Keratinocyte (primary cell): ENCODE results near the gene PLXNB2. TPM values are rescaled to one million over a fixed set of nuclear protein-coding genes. Genes with fewer than 3 reads are reported as not detected.

Experiments used
- DNase-seq: peaks from one replicate; pipeline ENCODE4 v3.0.0-alpha.2; 2011; ENCODE audit warnings: low read depth, missing footprints, low spot score
- FAIRE-seq: peaks from 2 replicates; lab custom pipeline; 2011; peaks lifted over from hg19 to GRCh38; lab: Jason Lieb, UNC
- H2AFZ ChIP-seq: 2 replicates; pipeline ENCODE4 v1.6.0; 2012; ENCODE audit warnings: low read length, control low read depth, inconsistent platforms; ENCODE audit not compliant: control insufficient read depth
- H3K27ac ChIP-seq: 2 replicates; pipeline ENCODE4 v1.5.1; 2011; ENCODE audit warnings: low read length; ENCODE audit not compliant: control insufficient read depth, insufficient read depth
- H3K27me3 ChIP-seq: 3 replicates; pipeline ENCODE4 v1.6.0; 2011; ENCODE audit warnings: low read length; ENCODE audit not compliant: control insufficient read depth, insufficient read depth; ENCODE audit errors: extremely low read depth
- H3K36me3 ChIP-seq, 2 experiments: 2 replicates in 1 of 2; 3 replicates in 1 of 2; pipeline ENCODE4 v1.5.1; 2011; ENCODE audit warnings: low read length in 2 of 2, mild to moderate bottlenecking in 1 of 2; ENCODE audit not compliant: control insufficient read depth in 2 of 2, insufficient read depth in 2 of 2; ENCODE audit errors: extremely low read depth in 1 of 2
- H3K4me1 ChIP-seq: 3 replicates; pipeline ENCODE4 v1.5.1; 2011; ENCODE audit warnings: low read length; ENCODE audit not compliant: control insufficient read depth, insufficient read depth; ENCODE audit errors: extremely low read depth
- H3K4me2 ChIP-seq: 3 replicates; pipeline ENCODE4 v1.6.0; 2011; ENCODE audit warnings: low read depth, low read length; ENCODE audit not compliant: control insufficient read depth, insufficient read depth; ENCODE audit errors: extremely low read depth
- H3K4me3 ChIP-seq, 3 experiments: fragments of 200-600 bp in 1 of 3; sonication (generic) in 1 of 3; 2 replicates in 2 of 3; 3 replicates in 1 of 3; pipeline ENCODE4 v1.5.1; 2011 to 2016; ENCODE audit warnings: low read length in 3 of 3, mild to moderate bottlenecking in 3 of 3, control low read depth in 2 of 3, inconsistent platforms in 1 of 3, low read depth in 1 of 3, mixed read lengths in 1 of 3, mixed run types in 1 of 3, moderate library complexity in 1 of 3; ENCODE audit not compliant: control insufficient read depth in 2 of 3, insufficient read depth in 2 of 3; ENCODE audit errors: extremely low read depth in 1 of 3
- H3K79me2 ChIP-seq: 2 replicates; pipeline ENCODE4 v1.6.0; 2012; ENCODE audit warnings: low read length; ENCODE audit not compliant: control insufficient read depth, insufficient read depth
- H3K9ac ChIP-seq: 3 replicates; pipeline ENCODE4 v1.6.0; 2011; ENCODE audit warnings: low read length; ENCODE audit not compliant: control insufficient read depth, insufficient read depth; ENCODE audit errors: extremely low read depth
- H3K9me1 ChIP-seq: 3 replicates; pipeline ENCODE4 v1.6.0; 2011; ENCODE audit warnings: low read length; ENCODE audit not compliant: control insufficient read depth, insufficient read depth; ENCODE audit errors: extremely low read depth
- H3K9me3 ChIP-seq: 2 replicates; pipeline ENCODE4 v1.5.1; 2012; ENCODE audit warnings: low read depth, low read length; ENCODE audit not compliant: control insufficient read depth
- H4K20me1 ChIP-seq: 3 replicates; pipeline ENCODE4 v1.6.0; 2011; ENCODE audit warnings: low read length; ENCODE audit not compliant: control insufficient read depth, insufficient read depth; ENCODE audit errors: extremely low read depth
- EZH2 ChIP-seq: IDR thresholded peaks from one replicate; pipeline ENCODE4 v1.6.1; 2012; ENCODE audit warnings: inconsistent platforms, mild to moderate bottlenecking, low read length, moderate library complexity
- dilution Hi-C: fragments of 300-500 bp; cut with MboI; formaldehyde crosslinking; loops from one replicate; pipeline ENCODE4 v1.7.0; 2020; ENCODE audit warnings: low sequenced_read_pairs; ENCODE audit not compliant: extremely low pct_ligation_motif_present
- polyA plus RNA-seq, 5 experiments: library from polyadenylated mRNA; depleted of rRNA in 3 of 5; stranded (reverse) in 3 of 5; stranded (forward) in 1 of 5; unstranded in 1 of 5; fragments of >200 nt; gene quantifications; 1 replicate in 1 of 5; 2 replicates in 3 of 5; 3 replicates in 1 of 5; pipeline versions ENCODE4 v1.2.1 to v1.2.3, GENCODE V29; 2011 to 2012; ENCODE audit warnings: missing spikeins in 2 of 5, low read depth in 1 of 5, low replicate concordance in 1 of 5
- TF ChIP-seq, protein P1 (sequence below), 3 experiments: IDR thresholded peaks in 1 of 3; conservative IDR thresholded peaks in 1 of 3; optimal IDR thresholded peaks in 1 of 3; 2 replicates in 2 of 3; 3 replicates in 1 of 3; pipeline versions ENCODE3 to v1.5.1; 2011; ENCODE audit warnings: low read length in 3 of 3, mild to moderate bottlenecking in 3 of 3, moderate library complexity in 2 of 3, control low read depth in 1 of 3, inconsistent platforms in 1 of 3; ENCODE audit not compliant: insufficient read depth in 2 of 3; ENCODE audit errors: extremely low read depth in 1 of 3

PLXNB2 gene
- polyA plus RNA-seq, 1 donor (not counting 4 experiments of a cell fraction or from before 2014, with no cell fraction given), result 44.3 TPM

DNA sequence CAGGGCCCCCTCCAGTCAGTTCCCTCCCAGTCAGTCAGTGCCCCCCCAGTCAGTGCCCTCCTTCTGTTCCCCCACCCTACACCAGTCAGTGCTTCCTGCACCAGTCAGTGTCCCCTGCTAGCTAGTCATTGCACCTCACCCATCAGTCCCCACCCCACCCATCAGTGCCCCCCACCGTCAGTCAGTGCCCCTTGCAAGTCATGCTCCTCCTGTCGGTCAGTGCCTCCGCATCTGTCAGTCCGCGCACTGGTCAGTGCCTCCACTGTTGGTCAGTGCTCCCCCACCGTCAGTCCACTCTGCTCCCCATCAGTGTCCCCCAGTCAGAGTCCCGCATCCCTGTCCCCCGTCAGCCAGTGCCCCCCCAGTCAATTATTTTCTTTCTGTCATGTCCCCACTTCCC is 39.0 kb upstream of the PLXNB2 start:
- Histone ChIP-seq H3K4me2 (no peak overlapping the region), H3K27me3 (no peaks in the 10 kb centered on the region), H3K27ac (no peak overlapping the region), H3K9me3 (no peaks in the 10 kb centered on the region), H3K79me2 (peaks cover 37% of the 10 kb centered on the region), H3K4me3 (no peak overlapping the region), H3K36me3 (peaks cover 0 to 3% of the 10 kb centered on the region in 2 experiments), H2AFZ (no peak overlapping the region), H3K9me1 (no peaks in the 10 kb centered on the region), H4K20me1 (no peaks in the 10 kb centered on the region), H3K9ac (no peak overlapping the region), H3K4me1 (peaks cover 5% of the 10 kb centered on the region)
- FAIRE-seq (no peak), DNase-seq (no peak)
- no peak for TF ChIP-seq EZH2
- TF ChIP-seq, protein P1, sequence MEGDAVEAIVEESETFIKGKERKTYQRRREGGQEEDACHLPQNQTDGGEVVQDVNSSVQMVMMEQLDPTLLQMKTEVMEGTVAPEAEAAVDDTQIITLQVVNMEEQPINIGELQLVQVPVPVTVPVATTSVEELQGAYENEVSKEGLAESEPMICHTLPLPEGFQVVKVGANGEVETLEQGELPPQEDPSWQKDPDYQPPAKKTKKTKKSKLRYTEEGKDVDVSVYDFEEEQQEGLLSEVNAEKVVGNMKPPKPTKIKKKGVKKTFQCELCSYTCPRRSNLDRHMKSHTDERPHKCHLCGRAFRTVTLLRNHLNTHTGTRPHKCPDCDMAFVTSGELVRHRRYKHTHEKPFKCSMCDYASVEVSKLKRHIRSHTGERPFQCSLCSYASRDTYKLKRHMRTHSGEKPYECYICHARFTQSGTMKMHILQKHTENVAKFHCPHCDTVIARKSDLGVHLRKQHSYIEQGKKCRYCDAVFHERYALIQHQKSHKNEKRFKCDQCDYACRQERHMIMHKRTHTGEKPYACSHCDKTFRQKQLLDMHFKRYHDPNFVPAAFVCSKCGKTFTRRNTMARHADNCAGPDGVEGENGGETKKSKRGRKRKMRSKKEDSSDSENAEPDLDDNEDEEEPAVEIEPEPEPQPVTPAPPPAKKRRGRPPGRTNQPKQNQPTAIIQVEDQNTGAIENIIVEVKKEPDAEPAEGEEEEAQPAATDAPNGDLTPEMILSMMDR (optimal IDR thresholded peaks at IDR 0.05 in 1 of 3, IDR thresholded peaks at IDR 0.05 in 1 of 3, conservative IDR thresholded peaks at IDR 0.05 in 1 of 3; ENCODE audit: extremely low read depth in 1 of 3, insufficient read depth in 2 of 3, low read length in 3 of 3), result no peak
- dilution Hi-C loops, result no loop called here

DNA sequence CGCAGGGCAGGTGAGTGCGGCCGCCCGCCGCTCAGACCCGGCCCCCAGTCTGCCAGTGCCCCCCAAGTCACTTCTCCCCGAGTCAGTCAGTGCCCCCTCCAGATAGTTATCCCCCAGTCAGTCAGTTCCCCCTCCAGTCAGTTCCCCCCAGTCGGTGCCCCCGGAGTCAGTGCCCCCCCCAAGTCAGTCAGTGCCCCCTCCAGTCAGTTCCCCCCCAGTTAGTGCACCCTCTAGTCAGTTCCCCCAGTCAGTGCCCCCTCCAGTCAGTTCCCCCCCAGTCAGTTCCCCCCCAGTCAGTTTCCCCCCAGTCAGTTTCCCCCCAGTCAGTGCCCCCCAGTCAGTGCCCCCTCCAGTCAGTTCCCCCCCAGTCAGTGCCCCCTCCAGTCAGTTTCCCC is 36.1 kb upstream of the PLXNB2 start:
- dilution Hi-C loops, result no loop called here

More for the DNA sequence above, 36.1 kb upstream of the PLXNB2 start:
- Histone ChIP-seq H3K27ac (peak overlapping the region; percentile 67), H3K4me2 (peak overlapping the region; percentile 16), H3K79me2 (peaks cover 26% of the 10 kb centered on the region), H3K4me3 (peak overlapping the region; percentile 73 to 79 (median 73)), H3K9me3 (no peaks in the 10 kb centered on the region), H3K9ac (peak overlapping the region; percentile 80), H2AFZ (no peak overlapping the region), H3K9me1 (no peaks in the 10 kb centered on the region), H3K36me3 (peaks cover 0 to 3% of the 10 kb centered on the region in 2 experiments), H3K27me3 (no peaks in the 10 kb centered on the region), H4K20me1 (no peaks in the 10 kb centered on the region), H3K4me1 (peaks cover 5% of the 10 kb centered on the region)
- TF ChIP-seq, protein P1 (optimal IDR thresholded peaks at IDR 0.05 in 1 of 3, IDR thresholded peaks at IDR 0.05 in 1 of 3, conservative IDR thresholded peaks at IDR 0.05 in 1 of 3; ENCODE audit: extremely low read depth in 1 of 3, insufficient read depth in 2 of 3, low read length in 3 of 3), result no peak
- TF ChIP-seq EZH2, result no peak
- DNase-seq, result no peak
- no peak for FAIRE-seq
